K562 (cell line): ENCODE measurements around the gene NUDT2. TPM values are rescaled to one million over a fixed set of nuclear protein-coding genes. Genes with fewer than 3 reads are reported as not detected.

Experiments used
- FOXM1 ChIP-seq, 2 experiments: fragments of 450-650 bp in 1 of 2; sonication (generic) in 1 of 2; formaldehyde crosslinking in 1 of 2; IDR thresholded peaks; 2 replicates each; pipeline versions ENCODE4 v1.6.1 to v1.9.0; 2017 to 2022; ENCODE audit warnings: low read depth in 2 of 2, mild to moderate bottlenecking in 2 of 2, missing genetic modification reagents in 1 of 2, moderate library complexity in 1 of 2
- HDAC3 ChIP-seq: fragments of 450-650 bp; IDR thresholded peaks from 2 replicates; pipeline ENCODE4 v1.6.1; 2018; ENCODE audit warnings: borderline replicate concordance, mild to moderate bottlenecking, moderate library complexity; ENCODE audit not compliant: partially characterized antibody
- SAFB2 ChIP-seq: fragments of 200-400 bp; formaldehyde crosslinking; IDR thresholded peaks from 2 replicates; pipeline ENCODE4 v1.6.1; 2018; ENCODE audit warnings: borderline replicate concordance, low read length, low read depth, moderate library complexity; ENCODE audit not compliant: severe bottlenecking
- TAF7 ChIP-seq: fragments of 450-650 bp; IDR thresholded peaks from 2 replicates; pipeline ENCODE4 v1.6.1; 2016; ENCODE audit warnings: missing genetic modification characterization, missing compliant biosample characterization
- ZBTB17 ChIP-seq: fragments of 450-650 bp; formaldehyde crosslinking; IDR thresholded peaks from 2 replicates; pipeline ENCODE4 v1.4.0; 2020; ENCODE audit warnings: mild to moderate bottlenecking
- ZNF165 ChIP-seq: fragments of 250-450 bp; sonication (Bioruptor Pico); IDR thresholded peaks from 2 replicates; pipeline ENCODE4 v1.4.0; 2020; ENCODE audit warnings: borderline replicate concordance
- polyA plus RNA-seq, 8 experiments: library from polyadenylated mRNA; depleted of rRNA in 4 of 8; stranded (reverse) in 5 of 8; unstranded in 3 of 8; fragments of >200 nt; fragmentation: Nextera tagmentation in 2 of 8; fragmentation: Illumina TruSeq in 1 of 8; extraction: Ambion mirVana in 2 of 8; extraction: Trizol in 1 of 8; gene quantifications; 2 replicates each; pipeline versions ENCODE4 v1.2.1 to v1.2.3, GENCODE V29; 2011 to 2014; ENCODE audit warnings: inconsistent platforms in 1 of 8, missing spikeins in 1 of 8
- total RNA-seq, 7 experiments: library from RNA; depleted of rRNA in 6 of 7; stranded (reverse); fragments of >200 nt in 6 of 7; fragmentation: Illumina TruSeq in 2 of 7; extraction: Trizol in 2 of 7; gene quantifications; 2 replicates each; pipeline versions ENCODE4 v1.2.1 to v1.2.3, GENCODE V29; 2011 to 2021; ENCODE audit warnings: low replicate concordance in 1 of 7
- TF ChIP-seq, protein P1 (sequence below): fragments of 450-650 bp; IDR thresholded peaks from 2 replicates; pipeline ENCODE4 v1.6.1; 2018; ENCODE audit not compliant: partially characterized antibody
- TF ChIP-seq, protein P2 (sequence below): IDR thresholded peaks from 3 replicates; pipeline ENCODE4 v1.6.1; 2011; ENCODE audit warnings: borderline replicate concordance, mild to moderate bottlenecking; ENCODE audit not compliant: insufficient read length, insufficient read depth

The NUDT2 gene
- total and polyA plus RNA-seq, 9 of the 15 experiments (the other 6 are each of a cell fraction or from before 2014, with no cell fraction given) = 11.5 to 28.1 (median 19.0) TPM

DNA sequence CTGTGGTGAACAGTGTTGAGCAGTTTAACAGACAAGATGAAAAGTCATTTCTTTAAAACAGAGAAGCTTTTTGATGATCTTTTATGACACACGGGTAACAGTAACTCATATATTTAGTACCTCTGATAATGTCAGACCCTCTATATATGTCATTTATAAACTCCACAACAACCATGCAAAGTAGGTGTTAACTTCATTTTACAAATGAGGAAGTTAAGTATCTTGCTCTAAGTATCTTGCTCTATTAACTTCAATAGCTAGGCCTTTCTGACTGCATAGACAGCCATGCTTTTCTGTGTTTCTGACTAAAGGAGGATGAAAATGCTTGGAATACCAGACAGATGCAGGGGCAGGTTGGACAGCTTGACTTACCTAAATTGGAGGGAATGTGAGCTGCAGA is 1.8 kb downstream of the NUDT2 start (continued):
- TF ChIP-seq, protein P1, sequence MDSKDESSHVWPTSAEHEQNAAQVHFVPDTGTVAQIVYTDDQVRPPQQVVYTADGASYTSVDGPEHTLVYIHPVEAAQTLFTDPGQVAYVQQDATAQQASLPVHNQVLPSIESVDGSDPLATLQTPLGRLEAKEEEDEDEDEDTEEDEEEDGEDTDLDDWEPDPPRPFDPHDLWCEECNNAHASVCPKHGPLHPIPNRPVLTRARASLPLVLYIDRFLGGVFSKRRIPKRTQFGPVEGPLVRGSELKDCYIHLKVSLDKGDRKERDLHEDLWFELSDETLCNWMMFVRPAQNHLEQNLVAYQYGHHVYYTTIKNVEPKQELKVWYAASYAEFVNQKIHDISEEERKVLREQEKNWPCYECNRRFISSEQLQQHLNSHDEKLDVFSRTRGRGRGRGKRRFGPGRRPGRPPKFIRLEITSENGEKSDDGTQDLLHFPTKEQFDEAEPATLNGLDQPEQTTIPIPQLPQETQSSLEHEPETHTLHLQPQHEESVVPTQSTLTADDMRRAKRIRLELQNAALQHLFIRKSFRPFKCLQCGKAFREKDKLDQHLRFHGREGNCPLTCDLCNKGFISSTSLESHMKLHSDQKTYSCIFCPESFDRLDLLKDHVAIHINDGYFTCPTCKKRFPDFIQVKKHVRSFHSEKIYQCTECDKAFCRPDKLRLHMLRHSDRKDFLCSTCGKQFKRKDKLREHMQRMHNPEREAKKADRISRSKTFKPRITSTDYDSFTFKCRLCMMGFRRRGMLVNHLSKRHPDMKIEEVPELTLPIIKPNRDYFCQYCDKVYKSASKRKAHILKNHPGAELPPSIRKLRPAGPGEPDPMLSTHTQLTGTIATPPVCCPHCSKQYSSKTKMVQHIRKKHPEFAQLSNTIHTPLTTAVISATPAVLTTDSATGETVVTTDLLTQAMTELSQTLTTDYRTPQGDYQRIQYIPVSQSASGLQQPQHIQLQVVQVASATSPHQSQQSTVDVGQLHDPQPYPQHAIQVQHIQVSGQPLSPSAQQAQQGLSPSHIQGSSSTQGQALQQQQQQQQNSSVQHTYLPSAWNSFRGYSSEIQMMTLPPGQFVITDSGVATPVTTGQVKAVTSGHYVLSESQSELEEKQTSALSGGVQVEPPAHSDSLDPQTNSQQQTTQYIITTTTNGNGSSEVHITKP = no peak
- TF ChIP-seq, protein P2, sequence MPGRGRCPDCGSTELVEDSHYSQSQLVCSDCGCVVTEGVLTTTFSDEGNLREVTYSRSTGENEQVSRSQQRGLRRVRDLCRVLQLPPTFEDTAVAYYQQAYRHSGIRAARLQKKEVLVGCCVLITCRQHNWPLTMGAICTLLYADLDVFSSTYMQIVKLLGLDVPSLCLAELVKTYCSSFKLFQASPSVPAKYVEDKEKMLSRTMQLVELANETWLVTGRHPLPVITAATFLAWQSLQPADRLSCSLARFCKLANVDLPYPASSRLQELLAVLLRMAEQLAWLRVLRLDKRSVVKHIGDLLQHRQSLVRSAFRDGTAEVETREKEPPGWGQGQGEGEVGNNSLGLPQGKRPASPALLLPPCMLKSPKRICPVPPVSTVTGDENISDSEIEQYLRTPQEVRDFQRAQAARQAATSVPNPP = no peak
- no peak for TF ChIP-seq HDAC3
- no peak for TF ChIP-seq ZNF165 (CRISPR knock-in tag)
- TF ChIP-seq FOXM1 (IDR thresholded peaks at IDR 0.05; ENCODE audit: low read depth) = no peak
- TF ChIP-seq FOXM1 (CRISPR knock-in tag; IDR thresholded peaks at IDR 0.05; ENCODE audit: low read depth) = no peak
- no peak for TF ChIP-seq ZBTB17
- TF ChIP-seq TAF7 (tag) = no peak
- no peak for TF ChIP-seq SAFB2
- TF ChIP-seq, all 486 proteins: peak for 0
